H1 (cell line): ENCODE data around the gene AMZ1. TPM values are rescaled to one million over a fixed set of nuclear protein-coding genes. Genes with fewer than 3 reads are reported as not detected.

ENCODE experiments used
- CTCF ChIA-PET: fragments of 300-600 bp; sonication (Branson Sonifier 250); formaldehyde crosslinking; loops from one replicate; lab custom pipeline; 2021; ENCODE audit not compliant: partially characterized antibody; lab: Charles Lee
- POLR2A ChIA-PET: fragments of 300-600 bp; sonication (Branson Sonifier 250); formaldehyde crosslinking; loops from one replicate; lab custom pipeline; 2021; ENCODE audit warnings: inconsistent platforms; ENCODE audit not compliant: partially characterized antibody; lab: Charles Lee
- DNase-seq, 2 experiments: peaks; one replicate each; pipeline versions ENCODE4 v3.0.0 to v3.0.0-alpha.2; 2010 to 2022; ENCODE audit warnings: low spot score in 2 of 2, low read depth in 1 of 2, mixed read lengths in 1 of 2
- FAIRE-seq: peaks from 2 replicates; lab custom pipeline; 2011; peaks lifted over from hg19 to GRCh38; lab: Jason Lieb, UNC
- H2AFZ ChIP-seq: 2 replicates; pipeline ENCODE4 v1.8.1; 2012; ENCODE audit warnings: low read length, inconsistent platforms
- H2AK5ac ChIP-seq: 2 replicates; pipeline ENCODE4 v1.6.1; 2013; ENCODE audit warnings: low read depth, low read length
- H2BK120ac ChIP-seq: replicated peaks from 2 replicates; pipeline ENCODE3; 2013; ENCODE audit warnings: low read depth, low read length, inconsistent platforms
- H2BK12ac ChIP-seq: 2 replicates; pipeline ENCODE4 v1.6.1; 2013; ENCODE audit warnings: low read depth, low read length
- H2BK15ac ChIP-seq: 2 replicates; pipeline ENCODE4 v1.6.1; 2013; ENCODE audit warnings: low read length
- H2BK20ac ChIP-seq: 2 replicates; pipeline ENCODE4 v1.6.1; 2013; ENCODE audit warnings: low read length
- H2BK5ac ChIP-seq: 2 replicates; pipeline ENCODE4 v1.6.1; 2013; ENCODE audit warnings: low read depth, low read length
- H3K14ac ChIP-seq: 2 replicates; pipeline ENCODE4 v1.6.1; 2013; ENCODE audit warnings: inconsistent platforms; ENCODE audit not compliant: insufficient read length
- H3K18ac ChIP-seq: 2 replicates; pipeline ENCODE4 v1.6.1; 2013; ENCODE audit warnings: low read length; ENCODE audit errors: extremely low read depth
- H3K23ac ChIP-seq: 2 replicates; pipeline ENCODE4 v1.6.1; 2013; ENCODE audit warnings: inconsistent platforms; ENCODE audit not compliant: insufficient read length
- H3K23me2 ChIP-seq: 2 replicates; pipeline ENCODE4 v1.6.1; 2013; ENCODE audit warnings: low read depth, low read length
- H3K27ac ChIP-seq: 2 replicates; pipeline ENCODE4 v1.6.1; 2011; ENCODE audit warnings: low read depth, low read length, inconsistent platforms
- H3K27me3 ChIP-seq, 4 experiments: replicated peaks in 1 of 4; 1 replicate in 1 of 4; 2 replicates in 3 of 4; pipeline versions ENCODE4 v1.6.1 to v1.8.1; 2011 to 2013; ENCODE audit warnings: low read length in 3 of 4, mild to moderate bottlenecking in 3 of 4, inconsistent platforms in 2 of 4, mixed read lengths in 2 of 4, moderate library complexity in 1 of 4; ENCODE audit not compliant: control insufficient read depth in 3 of 4, insufficient read depth in 3 of 4; ENCODE audit errors: extremely low read depth in 1 of 4
- H3K36me3 ChIP-seq, 4 experiments: 2 replicates each; pipeline versions ENCODE4 v1.6.1 to v1.8.1; 2011 to 2013; ENCODE audit warnings: mild to moderate bottlenecking in 4 of 4, low read length in 3 of 4, moderate library complexity in 2 of 4, control low read depth in 1 of 4, inconsistent platforms in 1 of 4; ENCODE audit not compliant: insufficient read depth in 4 of 4, control insufficient read depth in 2 of 4
- H3K4ac ChIP-seq: replicated peaks from 2 replicates; pipeline ENCODE3; 2013; ENCODE audit warnings: low read length, low read depth, mixed read lengths, inconsistent platforms; ENCODE audit not compliant: insufficient read length
- H3K4me1 ChIP-seq, 4 experiments: replicated peaks in 1 of 4; 1 replicate in 1 of 4; 2 replicates in 3 of 4; pipeline versions ENCODE4 v1.6.1 to v1.8.1; 2011 to 2013; ENCODE audit warnings: low read length in 3 of 4, inconsistent platforms in 2 of 4, mixed read lengths in 1 of 4; ENCODE audit not compliant: insufficient read depth in 4 of 4, control insufficient read depth in 3 of 4
- H3K4me2 ChIP-seq, 2 experiments: 2 replicates each; pipeline versions ENCODE4 v1.6.1 to v1.8.1; 2011 to 2013; ENCODE audit warnings: low read depth in 2 of 2, low read length in 2 of 2, control low read depth in 1 of 2, inconsistent platforms in 1 of 2, mild to moderate bottlenecking in 1 of 2; ENCODE audit not compliant: insufficient read depth in 1 of 2
- H3K4me3 ChIP-seq, 4 experiments: fragments of 200-600, 300-600 bp in 1 of 4; sonication (generic), shearing (Covaris generic), sonication (Bioruptor Twin) in 1 of 4; 2 replicates each; pipeline versions ENCODE4 v1.5.1 to v1.8.1; 2011 to 2016; ENCODE audit warnings: low read length in 4 of 4, low read depth in 3 of 4, control low read depth in 2 of 4, inconsistent platforms in 2 of 4, mild to moderate bottlenecking in 2 of 4, mixed read lengths in 1 of 4, moderate library complexity in 1 of 4; ENCODE audit not compliant: insufficient read depth in 2 of 4; ENCODE audit errors: extremely low read depth in 1 of 4
- H3K56ac ChIP-seq: replicated peaks from 2 replicates; pipeline ENCODE3; 2013; ENCODE audit warnings: low read depth, mild to moderate bottlenecking, mixed read lengths, low read length, inconsistent platforms; ENCODE audit not compliant: insufficient read length
- H3K79me1 ChIP-seq: 2 replicates; pipeline ENCODE4 v1.6.1; 2013; ENCODE audit warnings: low read depth, low read length, control low read depth
- H3K79me2 ChIP-seq, 2 experiments: 2 replicates each; pipeline versions ENCODE4 v1.6.1 to v1.8.1; 2012 to 2013; ENCODE audit warnings: low read length in 2 of 2, mild to moderate bottlenecking in 2 of 2, inconsistent platforms in 1 of 2; ENCODE audit not compliant: insufficient read depth in 2 of 2, control insufficient read depth in 1 of 2
- H3K9ac ChIP-seq, 4 experiments: replicated peaks in 1 of 4; 1 replicate in 1 of 4; 2 replicates in 3 of 4; pipeline versions ENCODE4 v1.6.1 to v1.8.1; 2011 to 2013; ENCODE audit warnings: low read depth in 3 of 4, low read length in 3 of 4, control low read depth in 2 of 4, mild to moderate bottlenecking in 2 of 4, moderate library complexity in 2 of 4, inconsistent platforms in 1 of 4; ENCODE audit errors: extremely low read depth in 1 of 4
- H3K9me3 ChIP-seq, 2 experiments: 2 replicates each; pipeline versions ENCODE4 v1.6.1 to v1.8.1; 2012 to 2013; ENCODE audit warnings: mild to moderate bottlenecking in 2 of 2, moderate library complexity in 2 of 2, control low read depth in 1 of 2, inconsistent platforms in 1 of 2, low read depth in 1 of 2, low read length in 1 of 2, mixed read lengths in 1 of 2; ENCODE audit not compliant: insufficient read depth in 2 of 2
- H4K20me1 ChIP-seq, 2 experiments: replicated peaks in 1 of 2; 2 replicates each; pipeline versions ENCODE3 to v1.8.1; 2011 to 2013; ENCODE audit warnings: inconsistent platforms in 2 of 2, low read length in 2 of 2, mild to moderate bottlenecking in 1 of 2; ENCODE audit not compliant: insufficient read depth in 2 of 2, control insufficient read depth in 1 of 2
- H4K5ac ChIP-seq: 2 replicates; pipeline ENCODE4 v1.6.1; 2013; ENCODE audit warnings: low read length, low read depth, mixed read lengths, inconsistent platforms; ENCODE audit not compliant: insufficient read length
- H4K8ac ChIP-seq: 2 replicates; pipeline ENCODE4 v1.8.0; 2013; ENCODE audit warnings: mild to moderate bottlenecking, moderate library complexity, low read length, inconsistent platforms; ENCODE audit not compliant: insufficient read depth; ENCODE audit errors: extremely low read depth
- H4K91ac ChIP-seq: replicated peaks from 2 replicates; pipeline ENCODE3; 2013; ENCODE audit warnings: low read length, mixed read lengths, inconsistent platforms; ENCODE audit not compliant: insufficient read length
- CHD1 ChIP-seq: IDR thresholded peaks from 2 replicates; pipeline ENCODE4 v1.6.1; 2012; ENCODE audit warnings: low read depth, low read length, improper control_type of control experiment
- GABPA ChIP-seq: IDR thresholded peaks from 2 replicates; pipeline ENCODE4 v1.6.1; 2011; ENCODE audit warnings: mild to moderate bottlenecking, low read length, moderate library complexity, borderline replicate concordance; ENCODE audit not compliant: insufficient read depth
- GTF2F1 ChIP-seq: IDR thresholded peaks from 2 replicates; pipeline ENCODE4 v1.6.1; 2012; ENCODE audit warnings: low read depth, low read length, improper control_type of control experiment, borderline replicate concordance
- KDM1A ChIP-seq: fragments of 200-600, 300-600 bp; sonication (generic); IDR thresholded peaks from 2 replicates; pipeline ENCODE4 v1.7.1; 2016; ENCODE audit warnings: mild to moderate bottlenecking, low read length, borderline replicate concordance
- RAD21 ChIP-seq, 2 experiments: IDR thresholded peaks in 1 of 2; conservative IDR thresholded peaks in 1 of 2; 2 replicates each; pipeline ENCODE4 v1.6.1; 2011; ENCODE audit warnings: low read depth in 2 of 2, low read length in 2 of 2, improper control_type of control experiment in 1 of 2, inconsistent platforms in 1 of 2, mild to moderate bottlenecking in 1 of 2, moderate library complexity in 1 of 2
- SP2 ChIP-seq: IDR thresholded peaks from 2 replicates; pipeline ENCODE4 v1.6.1; 2012; ENCODE audit warnings: mild to moderate bottlenecking, low read length, inconsistent platforms
- YY1 ChIP-seq: IDR thresholded peaks from 2 replicates; pipeline ENCODE4 v1.6.1; 2011; ENCODE audit warnings: low read depth, mild to moderate bottlenecking, low read length
- WGBS, 2 experiments: shearing (Covaris generic) in 1 of 2; methylation state at CpG; one replicate each; pipeline versions ENCODE4 v1.1.6 to v1.1.7; 2013 to 2015; ENCODE audit warnings: low lambda C conversion rate in 2 of 2, mixed read lengths in 2 of 2, inconsistent platforms in 1 of 2, low coverage in 1 of 2, missing lambda C conversion rate in 1 of 2; ENCODE audit not compliant: insufficient replicate concordance in 2 of 2, insufficient coverage in 1 of 2, insufficient read length in 1 of 2; ENCODE audit errors: extremely low coverage in 1 of 2, missing lambda C conversion rate in 1 of 2; 5-methylcytosine and 5-hydroxymethylcytosine counted together
- polyA plus RNA-seq, 7 experiments: library from polyadenylated mRNA; depleted of rRNA in 3 of 7; stranded (reverse) in 5 of 7; unstranded in 2 of 7; fragments of >200 nt in 5 of 7; fragments of 200-250 nt in 2 of 7; gene quantifications; 1 replicate in 5 of 7; 2 replicates in 1 of 7; 4 replicates in 1 of 7; pipeline versions ENCODE4 v1.2.1 to v1.2.3, GENCODE V29; 2011 to 2013; ENCODE audit warnings: missing spikeins in 2 of 7, mixed read lengths in 2 of 7
- total RNA-seq: library from RNA; stranded (reverse); fragmentation: NEBNext Ultra II Directional; extraction: Animal tissue kit (Norgen Biotek cat#: 25700); gene quantifications from 2 replicates; pipeline ENCODE4 v1.2.1, GENCODE V29; 2021
- TF ChIP-seq, protein P1 (sequence below): IDR thresholded peaks from 2 replicates; pipeline ENCODE4 v1.6.1; 2011; ENCODE audit warnings: low read length, improper control_type of control experiment

Gene AMZ1
- total and polyA plus RNA-seq, 2 of the 8 experiments (the other 6 are each of a cell fraction or from before 2014, with no cell fraction given) = 0.59 to 1.4 TPM

DNA sequence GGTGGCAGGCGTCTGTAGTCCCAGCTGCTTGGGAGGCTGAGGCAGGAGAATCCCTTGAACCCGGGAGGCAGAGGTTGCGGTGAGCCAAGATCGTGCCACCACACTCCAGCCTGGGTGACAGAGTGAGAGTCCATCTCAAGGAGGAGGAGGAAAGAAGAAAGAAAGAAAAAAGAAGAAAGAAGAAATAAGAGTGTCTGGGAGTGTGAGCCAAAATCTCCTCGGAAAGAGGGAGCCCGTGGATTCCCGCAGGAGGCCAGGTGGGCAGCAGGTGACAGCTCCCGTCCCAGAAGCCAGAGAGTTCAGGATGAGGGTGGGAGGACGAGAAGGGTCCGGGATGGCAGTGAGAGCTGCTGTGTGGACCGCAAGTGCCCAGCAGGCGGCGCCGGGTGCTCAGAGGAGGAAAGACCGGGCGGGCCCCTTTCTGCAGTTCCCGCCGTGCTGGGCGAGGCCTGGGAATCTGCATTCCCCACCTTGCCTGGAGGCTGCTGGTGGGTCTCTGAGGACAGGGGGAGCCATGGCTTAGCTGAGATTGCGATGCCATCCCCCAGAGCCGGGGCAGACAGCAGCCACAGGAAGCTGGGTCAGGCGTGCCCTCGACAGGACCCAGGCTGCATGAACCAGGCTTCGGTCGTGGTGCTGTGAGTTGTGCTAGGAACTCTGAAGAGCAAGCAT, 17.1 kb upstream of the AMZ1 start:
- Histone ChIP-seq H3K27me3 (peaks cover 0 to 7% (median 0%) of the 10 kb centered on the region in 4 experiments; a peak in 2 of 7 replicates), H3K9me3 (peaks cover 0 to 4% of the 10 kb centered on the region in 2 experiments; a peak in 1 of 4 replicates), H4K5ac (no peak overlapping the region), H3K27ac (no peak overlapping the region), H3K18ac (no peak overlapping the region), H3K79me1 (no peaks in the 10 kb centered on the region), H2BK12ac (no peak overlapping the region), H3K4me2 (no peak overlapping the region), H4K8ac (peak overlapping the region; percentile 76), H3K23ac (no peak overlapping the region), H4K20me1 (no peaks in the 10 kb centered on the region), H3K23me2 (no peaks in the 10 kb centered on the region), H3K4me3 (no peak overlapping the region), H4K91ac (peak overlapping the region; percentile 65), H2BK20ac (no peak overlapping the region), H2BK5ac (no peak overlapping the region), H3K4me1 (no peaks in the 10 kb centered on the region), H2AK5ac (no peak overlapping the region), H3K9ac (no peak overlapping the region), H2BK15ac (no peak overlapping the region; the same call in 1 of the 2 replicates), H2BK120ac (no peak overlapping the region), H3K56ac (no peak overlapping the region), H3K4ac (peak overlapping the region; percentile 94), H3K14ac (no peak overlapping the region), H3K36me3 (no peaks in the 10 kb centered on the region), H3K79me2 (no peaks in the 10 kb centered on the region), H2AFZ (no peak overlapping the region)
- FAIRE-seq = no peak
- DNase-seq = peak in 1 of 2 experiments; percentile 94
- 43% methylated on average over 20 of the region's 25 CpGs; no CpG with 5 or more reads in 1 of the 2 experiments for WGBS, 2 experiments
- ChIA-PET CTCF (interaction anchor here (0.5 to 8.1 kb wide), 44 partner anchors 10 to 395 kb away, joined by 3 to 83 read pairs (median 4); partner anchors contain the start of gene AMZ1), POLR2A (interaction anchor here (0.5 to 1.4 kb wide), 3 partner anchors 10 to 39 kb away, joined by 4 to 5 read pairs (median 5); no protein-coding TSS in a partner anchor)
- TF ChIP-seq, protein P1, sequence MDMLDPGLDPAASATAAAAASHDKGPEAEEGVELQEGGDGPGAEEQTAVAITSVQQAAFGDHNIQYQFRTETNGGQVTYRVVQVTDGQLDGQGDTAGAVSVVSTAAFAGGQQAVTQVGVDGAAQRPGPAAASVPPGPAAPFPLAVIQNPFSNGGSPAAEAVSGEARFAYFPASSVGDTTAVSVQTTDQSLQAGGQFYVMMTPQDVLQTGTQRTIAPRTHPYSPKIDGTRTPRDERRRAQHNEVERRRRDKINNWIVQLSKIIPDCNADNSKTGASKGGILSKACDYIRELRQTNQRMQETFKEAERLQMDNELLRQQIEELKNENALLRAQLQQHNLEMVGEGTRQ = no peak
- no peak; the same call in 1 of the 2 replicates for TF ChIP-seq GTF2F1
- no peak for TF ChIP-seq SP2
- peak; percentile 62; the same call in 1 of the 2 replicates for TF ChIP-seq YY1
- peak; percentile 87 to 88 for TF ChIP-seq RAD21 (IDR thresholded peaks at IDR 0.05 in 1 of 2, conservative IDR thresholded peaks at IDR 0.05 in 1 of 2; ENCODE audit: low read depth in 2 of 2, low read length in 2 of 2)
- peak; percentile 67; the same call in 1 of the 2 replicates for TF ChIP-seq KDM1A
- no peak for TF ChIP-seq CHD1
- peak; percentile 79; the same call in 1 of the 2 replicates for TF ChIP-seq GABPA
